Astrocyte (in vitro differentiated cells and primary cell): ENCODE data around the gene ZNF462. TPM values are rescaled to one million over a fixed set of nuclear protein-coding genes. Genes with fewer than 3 reads are reported as not detected.

Experiments
- DNase-seq: peaks from one replicate; pipeline ENCODE4 v3.0.0-alpha.2; 2010; ENCODE audit warnings: low read depth
- FAIRE-seq: peaks from 2 replicates; lab custom pipeline; 2011; peaks lifted over from hg19 to GRCh38; lab: Jason Lieb, UNC
- H2AFZ ChIP-seq: 2 replicates; pipeline ENCODE4 v1.6.0; 2012; ENCODE audit warnings: low read depth, low read length, inconsistent platforms
- H3K27ac ChIP-seq: 2 replicates; pipeline ENCODE4 v1.5.1; 2011; ENCODE audit warnings: low read depth, low read length, inconsistent platforms
- H3K27me3 ChIP-seq: 2 replicates; pipeline ENCODE4 v1.6.0; 2011; ENCODE audit warnings: low read length, inconsistent platforms; ENCODE audit not compliant: insufficient read depth
- H3K36me3 ChIP-seq: 2 replicates; pipeline ENCODE4 v1.5.1; 2011; ENCODE audit warnings: low read length, inconsistent platforms; ENCODE audit not compliant: insufficient read depth
- H3K4me1 ChIP-seq: 2 replicates; pipeline ENCODE4 v1.5.1; 2011; ENCODE audit warnings: low read length, inconsistent platforms; ENCODE audit not compliant: insufficient read depth
- H3K4me2 ChIP-seq: 2 replicates; pipeline ENCODE4 v1.6.0; 2012; ENCODE audit warnings: low read length, inconsistent platforms
- H3K4me3 ChIP-seq: 2 replicates; pipeline ENCODE4 v1.5.1; 2011; ENCODE audit warnings: low read depth, mild to moderate bottlenecking, low read length, inconsistent platforms; ENCODE audit not compliant: insufficient read depth
- H3K79me2 ChIP-seq: 2 replicates; pipeline ENCODE4 v1.6.0; 2012; ENCODE audit warnings: mild to moderate bottlenecking, low read length, inconsistent platforms; ENCODE audit not compliant: insufficient read depth
- H3K9ac ChIP-seq: 2 replicates; pipeline ENCODE4 v1.6.0; 2012; ENCODE audit warnings: mild to moderate bottlenecking, low read length, inconsistent platforms
- H3K9me3 ChIP-seq: 2 replicates; pipeline ENCODE4 v1.5.1; 2012; ENCODE audit warnings: low read depth, mild to moderate bottlenecking, low read length, inconsistent platforms; ENCODE audit not compliant: insufficient read depth
- H4K20me1 ChIP-seq: 2 replicates; pipeline ENCODE4 v1.6.0; 2012; ENCODE audit warnings: low read length, inconsistent platforms; ENCODE audit not compliant: insufficient read depth
- H3K27ac Mint-ChIP-seq: one replicate; pipeline ENCODE4 v1.8.0; 2021; ENCODE audit warnings: mild to moderate bottlenecking, mixed read lengths; ENCODE audit not compliant: unreplicated experiment
- H3K27me3 Mint-ChIP-seq: one replicate; pipeline ENCODE4 v1.8.0; 2021; ENCODE audit warnings: low read depth, mixed read lengths; ENCODE audit not compliant: unreplicated experiment
- H3K36me3 Mint-ChIP-seq: one replicate; pipeline ENCODE4 v1.8.0; 2021; ENCODE audit warnings: low read depth, mixed read lengths; ENCODE audit not compliant: unreplicated experiment
- H3K4me1 Mint-ChIP-seq: one replicate; pipeline ENCODE4 v1.8.0; 2021; ENCODE audit warnings: low read depth, mixed read lengths; ENCODE audit not compliant: unreplicated experiment
- H3K4me3 Mint-ChIP-seq: one replicate; pipeline ENCODE4 v1.8.0; 2021; ENCODE audit warnings: mild to moderate bottlenecking, moderate library complexity, mixed read lengths; ENCODE audit not compliant: unreplicated experiment
- H3K9me3 Mint-ChIP-seq: one replicate; pipeline ENCODE4 v1.8.0; 2021; ENCODE audit warnings: mild to moderate bottlenecking, mixed read lengths; ENCODE audit not compliant: unreplicated experiment
- EZH2 ChIP-seq: IDR thresholded peaks from 2 replicates; pipeline ENCODE4 v1.6.1; 2012; ENCODE audit warnings: mild to moderate bottlenecking, low read length, inconsistent platforms; ENCODE audit not compliant: insufficient read depth
- total RNA-seq: library from RNA; stranded (reverse); gene quantifications from 2 replicates; pipeline ENCODE4 v1.2.1, GENCODE V29; 2021
- TF ChIP-seq, protein P1 (sequence below): IDR thresholded peaks from 2 replicates; pipeline ENCODE4 v1.5.1; 2011; ENCODE audit warnings: low read depth, mild to moderate bottlenecking, inconsistent platforms, low read length, moderate library complexity; ENCODE audit not compliant: insufficient read depth

ZNF462 gene
- total RNA-seq, 1 donor from 2014 or later, result 126 TPM

DNA sequence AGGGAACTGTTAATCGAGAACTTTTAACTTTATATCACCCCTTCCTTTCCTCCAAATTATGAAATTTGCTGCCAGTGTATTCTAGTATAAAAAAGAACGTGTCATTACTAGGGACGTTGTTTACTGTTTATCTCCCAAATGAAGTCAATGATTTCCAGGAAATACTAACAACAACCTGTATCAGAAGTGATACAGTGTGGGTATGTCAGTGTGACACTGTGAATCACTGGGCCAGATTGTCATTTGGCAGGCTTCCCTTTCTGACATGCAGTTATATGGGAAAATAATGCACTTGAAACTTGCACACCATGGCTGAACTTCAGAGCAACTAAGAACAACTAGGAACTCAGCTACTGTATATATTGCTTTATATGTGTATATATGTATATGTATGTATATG, 12.6 kb downstream of the ZNF462 start:
- H3K9me3 ChIP-seq, result no peaks in the 10 kb centered on the region
- no peak overlapping the region for H3K4me3 Mint-ChIP-seq
- peaks cover 78% of the 10 kb centered on the region for H3K4me1 Mint-ChIP-seq
- no peaks in the 10 kb centered on the region for H3K9me3 Mint-ChIP-seq
- H3K4me1 ChIP-seq, result peaks cover 10% of the 10 kb centered on the region
- H3K36me3 Mint-ChIP-seq, result peaks cover 3% of the 10 kb centered on the region
- no peak overlapping the region for H3K4me3 ChIP-seq
- H3K27ac ChIP-seq, result no peak overlapping the region
- TF ChIP-seq, protein P1, sequence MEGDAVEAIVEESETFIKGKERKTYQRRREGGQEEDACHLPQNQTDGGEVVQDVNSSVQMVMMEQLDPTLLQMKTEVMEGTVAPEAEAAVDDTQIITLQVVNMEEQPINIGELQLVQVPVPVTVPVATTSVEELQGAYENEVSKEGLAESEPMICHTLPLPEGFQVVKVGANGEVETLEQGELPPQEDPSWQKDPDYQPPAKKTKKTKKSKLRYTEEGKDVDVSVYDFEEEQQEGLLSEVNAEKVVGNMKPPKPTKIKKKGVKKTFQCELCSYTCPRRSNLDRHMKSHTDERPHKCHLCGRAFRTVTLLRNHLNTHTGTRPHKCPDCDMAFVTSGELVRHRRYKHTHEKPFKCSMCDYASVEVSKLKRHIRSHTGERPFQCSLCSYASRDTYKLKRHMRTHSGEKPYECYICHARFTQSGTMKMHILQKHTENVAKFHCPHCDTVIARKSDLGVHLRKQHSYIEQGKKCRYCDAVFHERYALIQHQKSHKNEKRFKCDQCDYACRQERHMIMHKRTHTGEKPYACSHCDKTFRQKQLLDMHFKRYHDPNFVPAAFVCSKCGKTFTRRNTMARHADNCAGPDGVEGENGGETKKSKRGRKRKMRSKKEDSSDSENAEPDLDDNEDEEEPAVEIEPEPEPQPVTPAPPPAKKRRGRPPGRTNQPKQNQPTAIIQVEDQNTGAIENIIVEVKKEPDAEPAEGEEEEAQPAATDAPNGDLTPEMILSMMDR, result no peak
- TF ChIP-seq EZH2, result no peak
- H3K9ac ChIP-seq, result no peak overlapping the region
- H4K20me1 ChIP-seq, result peaks cover 49% of the 10 kb centered on the region
- H3K36me3 ChIP-seq, result no peaks in the 10 kb centered on the region
- H3K27ac Mint-ChIP-seq, result peak overlapping the region; percentile 2
- peaks cover 94% of the 10 kb centered on the region for H3K79me2 ChIP-seq
- H3K27me3 Mint-ChIP-seq, result no peaks in the 10 kb centered on the region
- no peak overlapping the region for H2AFZ ChIP-seq
- DNase-seq (no peak), FAIRE-seq (no peak)
- no peak overlapping the region for H3K4me2 ChIP-seq
- no peaks in the 10 kb centered on the region for H3K27me3 ChIP-seq

DNA sequence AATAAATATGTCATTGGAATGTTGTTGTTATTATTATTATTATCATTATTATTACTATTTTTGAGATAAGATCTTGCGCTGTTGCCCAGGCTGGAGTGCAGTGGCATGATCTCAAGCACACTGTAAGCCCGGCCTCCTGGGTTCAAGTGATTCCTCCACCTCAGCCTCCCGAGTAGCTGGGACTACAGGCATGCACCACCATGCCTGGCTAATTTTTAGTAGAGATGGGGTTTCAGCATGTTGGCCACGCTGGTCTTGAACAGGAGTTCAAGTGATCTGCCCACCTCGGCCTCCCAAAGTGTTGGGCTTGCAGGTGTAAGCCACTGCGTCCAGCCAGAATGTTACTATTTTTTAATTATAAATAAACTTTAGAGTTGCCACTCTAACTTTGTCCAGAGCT, 14.4 kb downstream of the ZNF462 start:
- no peak overlapping the region for H3K27ac Mint-ChIP-seq
- H3K79me2 ChIP-seq, result peaks cover 94% of the 10 kb centered on the region
- peaks cover 53% of the 10 kb centered on the region for H4K20me1 ChIP-seq
- H3K27me3 ChIP-seq, result no peaks in the 10 kb centered on the region
- H3K9ac ChIP-seq, result no peak overlapping the region
- FAIRE-seq (no peak), DNase-seq (no peak)
- peaks cover 6% of the 10 kb centered on the region for H3K36me3 Mint-ChIP-seq
- H3K4me1 Mint-ChIP-seq, result peaks cover 79% of the 10 kb centered on the region
- H3K4me1 ChIP-seq, result peaks cover 10% of the 10 kb centered on the region
- TF ChIP-seq, protein P1, result no peak
- no peak for TF ChIP-seq EZH2
- no peak overlapping the region for H3K4me3 ChIP-seq
- H3K4me3 Mint-ChIP-seq, result no peak overlapping the region
- no peaks in the 10 kb centered on the region for H3K9me3 Mint-ChIP-seq
- no peaks in the 10 kb centered on the region for H3K36me3 ChIP-seq
- no peaks in the 10 kb centered on the region for H3K9me3 ChIP-seq
- no peak overlapping the region for H2AFZ ChIP-seq
- no peak overlapping the region for H3K4me2 ChIP-seq
- H3K27ac ChIP-seq, result no peak overlapping the region
- no peaks in the 10 kb centered on the region for H3K27me3 Mint-ChIP-seq

DNA sequence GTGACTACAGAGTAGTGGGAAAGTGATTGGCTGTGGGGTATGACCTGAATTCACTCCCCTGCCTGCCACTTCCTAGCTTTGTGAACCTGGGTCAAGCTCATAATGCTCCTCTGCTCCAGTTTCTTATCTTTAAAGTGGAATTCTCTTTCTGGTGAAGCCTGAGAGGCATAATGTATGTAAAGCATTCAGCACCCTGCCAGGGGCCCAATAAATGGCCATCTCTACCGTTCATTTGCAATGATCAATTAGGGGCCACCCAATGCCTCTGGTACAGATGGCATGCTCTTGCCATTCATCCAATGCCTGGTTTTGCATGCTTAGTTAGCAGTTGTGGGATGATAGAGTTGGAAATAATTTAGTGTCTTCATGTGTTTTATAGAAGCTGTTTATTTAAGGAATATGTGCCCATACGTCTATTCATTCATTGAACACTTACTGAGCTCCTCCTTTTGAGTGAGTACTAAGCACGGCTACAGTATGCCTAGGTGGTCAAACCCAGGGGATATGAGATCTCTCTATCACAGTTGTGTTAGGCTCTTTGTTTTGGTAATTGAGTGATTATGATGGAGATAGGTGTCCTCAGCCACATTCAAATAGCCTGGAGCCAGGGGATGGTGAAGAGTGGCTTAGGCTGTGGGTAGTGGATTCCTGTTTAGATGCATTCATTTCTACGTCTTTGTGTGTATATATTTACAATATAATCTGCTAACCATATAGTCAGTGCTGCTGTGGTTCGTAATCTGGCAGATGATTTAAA, 15.3 kb downstream of the ZNF462 start:
- peaks cover 7% of the 10 kb centered on the region for H3K36me3 Mint-ChIP-seq
- Histone ChIP-seq H2AFZ (no peak overlapping the region), H3K27me3 (no peaks in the 10 kb centered on the region), H3K27ac (no peak overlapping the region), H3K79me2 (peaks cover 96% of the 10 kb centered on the region), H3K4me1 (peaks cover 10% of the 10 kb centered on the region), H4K20me1 (peaks cover 62% of the 10 kb centered on the region), H3K4me3 (no peak overlapping the region), H3K36me3 (no peaks in the 10 kb centered on the region), H3K4me2 (peak overlapping the region; percentile 44), H3K9me3 (no peaks in the 10 kb centered on the region), H3K9ac (no peak overlapping the region)
- no peak for TF ChIP-seq EZH2
- TF ChIP-seq, protein P1, result no peak
- DNase-seq (no peak), FAIRE-seq (no peak)
- H3K27ac Mint-ChIP-seq, result peak overlapping the region; percentile 60
- no peak overlapping the region for H3K4me3 Mint-ChIP-seq
- peaks cover 2% of the 10 kb centered on the region for H3K9me3 Mint-ChIP-seq
- peaks cover 81% of the 10 kb centered on the region for H3K4me1 Mint-ChIP-seq
- H3K27me3 Mint-ChIP-seq, result no peaks in the 10 kb centered on the region
